GM12891 (cell line): ENCODE data around the gene STYXL1.

Experiments
- POLR2A ChIP-seq: IDR thresholded peaks from 2 replicates; pipeline ENCODE4 v1.6.1; 2011; ENCODE audit warnings: low read depth, low read length, control low read depth
- POLR2AphosphoS5 ChIP-seq: IDR thresholded peaks from 2 replicates; pipeline ENCODE4 v1.6.1; 2011; ENCODE audit warnings: low read depth, low read length, control low read depth
- SPI1 ChIP-seq: IDR thresholded peaks from 2 replicates; pipeline ENCODE4 v1.6.1; 2011; ENCODE audit warnings: low read depth, low read length, control low read depth
- TAF1 ChIP-seq: IDR thresholded peaks from 2 replicates; pipeline ENCODE4 v1.6.1; 2011; ENCODE audit warnings: low read depth, low read length, control low read depth

DNA sequence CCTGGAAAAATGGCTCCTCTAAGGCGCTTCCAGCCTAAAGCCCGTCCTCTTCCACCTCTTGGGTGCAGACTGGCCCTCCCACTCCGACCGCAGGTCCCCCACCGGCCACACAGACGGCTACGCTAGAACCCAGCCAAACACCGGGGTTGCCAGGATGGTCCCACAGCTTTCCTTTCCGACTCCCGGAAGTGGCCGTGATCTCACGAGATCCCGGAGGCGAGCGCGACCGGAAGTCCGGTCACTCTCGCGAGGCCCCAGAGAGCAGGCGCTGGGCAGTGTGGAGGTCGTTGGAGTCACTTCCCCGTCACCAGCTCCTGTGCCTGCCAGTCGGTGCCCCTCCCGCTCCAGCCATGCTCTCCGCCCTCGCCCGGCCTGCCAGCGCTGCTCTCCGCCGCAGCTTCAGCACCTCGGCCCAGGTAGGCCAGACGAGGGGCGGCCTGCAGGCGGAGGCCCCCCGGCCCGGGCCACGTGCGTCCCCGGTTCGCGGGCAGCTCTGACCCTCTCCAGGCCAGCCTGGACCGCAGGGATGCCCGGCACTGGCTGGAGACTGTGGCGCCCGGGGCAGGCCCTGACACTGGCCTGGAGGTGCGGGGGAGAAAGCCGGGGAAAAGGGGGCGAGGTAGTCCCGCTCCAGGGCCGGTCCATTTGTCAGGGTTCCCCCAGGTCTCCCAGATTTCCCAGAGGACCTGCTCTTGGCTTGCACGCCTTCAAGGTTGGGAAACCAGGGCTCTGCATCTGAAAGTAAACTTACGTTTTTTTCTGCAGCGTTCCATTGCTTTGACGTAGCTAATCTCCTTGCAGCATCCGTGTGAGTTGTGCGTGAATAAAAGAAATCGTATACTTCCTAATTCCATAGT, at the start of gene STYXL1, which contains the start of gene MDH2:
- TF ChIP-seq POLR2A (peak; percentile 95), POLR2AphosphoS5 (peak; percentile 94), TAF1 (peak; percentile 92), SPI1 (peak; percentile 42; the same call in 1 of the 2 replicates)
